ENCODE results near the gene PNCK. TPM values are rescaled to one million over a fixed set of nuclear protein-coding genes. Genes with fewer than 3 reads are reported as not detected.
"Not testable (repeated sequence)": the region's sequence is repeated elsewhere in the genome, so short reads cannot be mapped to it uniquely, and the experiment has no call there.

Gene PNCK
- total RNA-seq, 2 experiments from 2014 or later = 0.60 to 0.96 TPM

DNA sequence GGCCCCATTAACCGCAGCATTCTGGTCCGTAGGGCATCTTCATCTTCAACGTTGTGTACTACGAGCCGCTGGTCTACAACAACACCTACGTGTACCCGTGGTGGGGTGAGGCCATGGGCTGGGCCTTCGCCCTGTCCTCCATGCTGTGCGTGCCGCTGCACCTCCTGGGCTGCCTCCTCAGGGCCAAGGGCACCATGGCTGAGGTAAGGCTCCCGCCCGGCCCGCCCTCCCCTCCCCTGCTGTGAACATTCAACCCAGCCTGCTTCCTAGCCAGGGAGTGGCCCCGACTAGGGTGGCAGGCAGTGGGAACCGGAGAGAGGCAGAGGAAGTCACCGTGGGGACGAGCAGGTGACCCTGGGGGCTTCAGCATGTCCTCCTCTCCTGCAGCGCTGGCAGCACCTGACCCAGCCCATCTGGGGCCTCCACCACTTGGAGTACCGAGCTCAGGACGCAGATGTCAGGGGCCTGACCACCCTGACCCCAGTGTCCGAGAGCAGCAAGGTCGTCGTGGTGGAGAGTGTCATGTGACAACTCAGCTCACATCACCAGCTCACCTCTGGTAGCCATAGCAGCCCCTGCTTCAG, 21.2 kb upstream of the PNCK start:
- Mint-ChIP-seq H3K9me3 (no peaks in the 10 kb centered on the region), H3K4me3 (no peak overlapping the region), H3K27me3 (no peaks in the 10 kb centered on the region), H3K27ac (no peak overlapping the region), H3K36me3 (ENCODE audit: low read depth) (peaks cover 14% of the 10 kb centered on the region), H3K4me1 (no peaks in the 10 kb centered on the region)
- DNase-seq = no peak
- CTCF ChIA-PET = no interaction called here
- POLR2A ChIA-PET = no interaction called here

DNA sequence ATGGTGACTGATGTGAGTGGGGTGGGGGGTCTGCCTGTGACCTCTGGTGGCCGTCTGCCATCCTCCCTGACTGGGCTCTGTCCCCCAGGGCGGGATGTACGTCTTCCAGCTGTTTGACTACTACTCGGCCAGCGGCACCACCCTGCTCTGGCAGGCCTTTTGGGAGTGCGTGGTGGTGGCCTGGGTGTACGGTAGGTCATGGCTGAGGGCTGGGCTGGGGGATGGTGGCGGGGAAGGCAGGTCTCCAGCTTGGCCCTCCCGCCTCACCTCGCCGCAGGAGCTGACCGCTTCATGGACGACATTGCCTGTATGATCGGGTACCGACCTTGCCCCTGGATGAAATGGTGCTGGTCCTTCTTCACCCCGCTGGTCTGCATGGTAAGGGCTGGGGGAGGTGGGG, 20.6 kb upstream of the PNCK start:
- not testable (repeated sequence) for H3K27ac Mint-ChIP-seq, H3K4me3 Mint-ChIP-seq
- peaks cover 14% of the 10 kb centered on the region for H3K36me3 Mint-ChIP-seq (ENCODE audit: low read depth)

DNA sequence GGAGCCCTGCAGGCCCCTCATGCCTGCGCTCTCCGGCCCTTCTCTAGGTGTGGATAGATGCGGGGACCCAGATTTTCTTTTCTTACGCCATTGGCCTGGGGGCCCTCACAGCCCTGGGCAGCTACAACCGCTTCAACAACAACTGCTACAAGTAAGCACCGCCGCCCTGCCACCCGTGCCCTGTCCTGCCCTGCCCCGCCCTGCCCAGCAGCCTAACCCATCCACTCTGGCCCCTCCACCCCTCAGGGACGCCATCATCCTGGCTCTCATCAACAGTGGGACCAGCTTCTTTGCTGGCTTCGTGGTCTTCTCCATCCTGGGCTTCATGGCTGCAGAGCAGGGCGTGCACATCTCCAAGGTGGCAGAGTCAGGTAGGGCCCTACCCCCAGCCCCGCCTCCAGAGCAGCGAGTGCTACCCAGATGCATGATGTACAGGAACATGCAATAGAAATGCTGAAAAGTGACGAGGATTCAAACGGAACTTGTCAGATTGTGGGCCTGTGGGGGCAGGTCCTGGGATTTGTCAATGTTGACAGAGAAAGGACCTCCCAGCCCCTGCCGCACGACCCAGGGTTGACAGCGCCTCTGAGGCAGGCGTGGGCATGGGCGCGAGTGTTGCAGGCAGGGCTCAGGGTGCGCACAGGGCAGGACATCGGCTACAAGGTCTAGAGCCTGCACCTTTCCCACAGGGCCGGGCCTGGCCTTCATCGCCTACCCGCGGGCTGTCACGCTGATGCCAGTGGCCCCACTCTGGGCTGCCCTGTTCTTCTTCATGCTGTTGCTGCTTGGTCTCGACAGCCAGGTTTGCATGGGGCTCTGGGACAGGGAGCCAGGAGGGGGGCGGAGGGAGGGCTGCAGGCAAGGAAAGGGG, 19.8 kb upstream of the PNCK start:
- H3K27me3 Mint-ChIP-seq = no peaks in the 10 kb centered on the region
- DNase-seq = no peak
- H3K9me3 Mint-ChIP-seq = no peaks in the 10 kb centered on the region
- ChIA-PET CTCF (no interaction called here), POLR2A (no interaction called here)
- peaks cover 10% of the 10 kb centered on the region for H3K36me3 Mint-ChIP-seq (ENCODE audit: low read depth)
- no peak overlapping the region for H3K4me3 Mint-ChIP-seq
- H3K4me1 Mint-ChIP-seq = no peaks in the 10 kb centered on the region
- H3K27ac Mint-ChIP-seq = no peak overlapping the region

More for the DNA sequence above, 20.6 kb upstream of the PNCK start:
- CTCF ChIA-PET, H3K9me3 Mint-ChIP-seq, H3K4me1 Mint-ChIP-seq, DNase-seq, POLR2A ChIA-PET, H3K27me3 Mint-ChIP-seq: not testable (repeated sequence)

DNA sequence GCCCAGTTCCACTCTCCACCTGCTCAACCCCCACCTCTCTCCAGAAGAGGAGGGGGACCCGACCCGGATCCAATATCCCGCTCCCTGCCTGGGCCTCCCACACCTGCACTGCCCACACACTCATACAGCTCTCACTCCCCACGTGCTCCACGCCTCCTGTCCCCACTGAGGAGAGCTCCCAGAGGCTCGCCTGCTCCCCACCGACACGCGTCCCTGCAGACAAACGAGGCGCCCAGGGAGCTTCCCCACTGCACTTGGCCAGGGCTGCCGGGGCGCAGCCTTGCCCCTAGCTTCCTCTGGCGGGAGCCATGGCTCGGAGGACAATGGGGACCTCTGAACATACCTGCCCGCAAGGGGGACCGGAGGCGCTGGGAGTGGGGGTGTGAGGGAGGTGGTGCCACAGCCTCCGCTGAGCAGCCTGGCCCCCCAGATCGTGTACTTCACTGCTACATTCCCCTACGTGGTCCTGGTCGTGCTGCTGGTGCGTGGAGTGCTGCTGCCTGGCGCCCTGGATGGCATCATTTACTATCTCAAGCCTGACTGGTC, 19.1 kb upstream of the PNCK start:
- Mint-ChIP-seq H3K4me1 (no peaks in the 10 kb centered on the region), H3K9me3 (no peaks in the 10 kb centered on the region), H3K27me3 (no peaks in the 10 kb centered on the region), H3K36me3 (ENCODE audit: low read depth) (peaks cover 9% of the 10 kb centered on the region), H3K4me3 (no peak overlapping the region), H3K27ac (no peak overlapping the region)
- ChIA-PET POLR2A (no interaction called here), CTCF (no interaction called here)
- no peak for DNase-seq

DNA sequence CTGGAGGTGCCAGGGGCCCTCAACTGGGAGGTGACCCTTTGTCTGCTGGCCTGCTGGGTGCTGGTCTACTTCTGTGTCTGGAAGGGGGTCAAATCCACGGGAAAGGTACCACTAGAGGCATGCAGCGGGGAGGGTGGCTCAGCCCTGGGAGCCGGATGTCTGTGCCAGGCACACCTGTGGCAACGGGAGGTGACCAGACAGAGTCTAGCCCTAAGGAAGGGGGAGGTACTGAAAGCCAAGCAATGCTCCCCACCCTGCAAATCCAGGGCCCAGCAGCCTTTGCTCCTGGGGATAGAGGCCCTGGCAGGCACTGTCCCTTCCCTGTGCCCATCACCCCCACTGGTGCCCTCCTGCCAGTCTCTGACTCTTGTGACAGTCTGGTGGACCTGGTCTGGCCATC, 18.4 kb upstream of the PNCK start:
- ChIA-PET POLR2A (no interaction called here), CTCF (no interaction called here)
- DNase-seq = no peak
- Mint-ChIP-seq H3K36me3 (ENCODE audit: low read depth) (peaks cover 2% of the 10 kb centered on the region), H3K9me3 (no peaks in the 10 kb centered on the region), H3K4me3 (no peak overlapping the region), H3K27ac (no peak overlapping the region), H3K27me3 (no peaks in the 10 kb centered on the region), H3K4me1 (no peaks in the 10 kb centered on the region)

DNA sequence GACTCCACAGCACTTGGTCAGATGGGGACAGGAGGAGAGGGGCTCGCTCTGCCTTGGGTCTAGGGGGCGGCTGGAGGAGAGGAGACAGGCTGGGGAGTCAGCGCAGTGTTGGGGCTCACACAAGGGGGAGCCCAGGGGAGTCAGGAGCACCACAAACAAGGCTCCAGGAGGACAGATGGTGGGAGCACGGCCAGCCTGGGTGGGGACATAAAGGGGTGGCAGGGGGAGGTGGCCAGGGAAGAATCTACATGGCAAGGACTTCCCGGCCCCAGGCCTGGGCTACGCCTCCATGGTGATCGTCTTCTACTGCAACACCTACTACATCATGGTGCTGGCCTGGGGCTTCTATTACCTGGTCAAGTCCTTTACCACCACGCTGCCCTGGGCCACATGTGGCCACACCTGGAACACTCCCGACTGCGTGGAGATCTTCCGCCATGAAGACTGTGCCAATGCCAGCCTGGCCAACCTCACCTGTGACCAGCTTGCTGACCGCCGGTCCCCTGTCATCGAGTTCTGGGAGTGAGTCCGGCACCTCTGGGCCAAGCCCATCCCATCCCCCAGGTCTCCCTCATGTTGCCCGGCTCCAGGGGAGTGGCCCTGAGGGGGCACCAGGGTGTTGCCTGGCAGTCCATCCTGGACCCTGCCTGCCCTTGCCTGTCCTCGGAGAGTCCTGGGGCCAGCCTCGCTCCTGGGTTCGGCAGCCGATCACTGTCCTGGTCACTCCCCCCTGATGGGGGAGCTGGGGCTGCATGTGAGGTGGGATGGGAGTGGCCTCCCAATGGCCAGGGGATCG, 17.6 kb upstream of the PNCK start:
- H3K36me3 Mint-ChIP-seq (ENCODE audit: low read depth); POLR2A ChIA-PET; CTCF ChIA-PET; H3K4me3 Mint-ChIP-seq; H3K4me1 Mint-ChIP-seq; H3K27ac Mint-ChIP-seq; DNase-seq; H3K27me3 Mint-ChIP-seq; H3K9me3 Mint-ChIP-seq: not testable (repeated sequence)

DNA sequence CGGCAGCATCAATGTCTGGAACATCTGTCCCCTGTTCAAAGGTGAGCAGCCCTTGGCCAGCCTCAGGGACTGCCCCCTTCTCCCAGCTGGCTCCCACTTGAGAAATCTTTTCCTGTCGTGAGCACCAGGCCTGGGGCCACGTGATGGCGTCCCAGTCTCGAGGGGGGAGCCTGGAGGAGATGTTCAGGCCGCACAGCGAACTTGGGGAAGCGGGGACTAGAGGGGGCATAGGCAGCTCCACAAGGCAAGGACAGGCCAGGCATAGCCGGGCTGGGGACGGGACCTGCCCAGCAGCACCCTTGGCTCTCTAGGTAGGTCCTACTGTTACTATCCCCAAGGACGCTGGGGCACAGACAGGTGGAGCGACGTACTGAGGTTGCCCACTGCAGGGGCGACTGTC, 16.9 kb upstream of the PNCK start:
- CTCF ChIA-PET = no interaction called here

DNA sequence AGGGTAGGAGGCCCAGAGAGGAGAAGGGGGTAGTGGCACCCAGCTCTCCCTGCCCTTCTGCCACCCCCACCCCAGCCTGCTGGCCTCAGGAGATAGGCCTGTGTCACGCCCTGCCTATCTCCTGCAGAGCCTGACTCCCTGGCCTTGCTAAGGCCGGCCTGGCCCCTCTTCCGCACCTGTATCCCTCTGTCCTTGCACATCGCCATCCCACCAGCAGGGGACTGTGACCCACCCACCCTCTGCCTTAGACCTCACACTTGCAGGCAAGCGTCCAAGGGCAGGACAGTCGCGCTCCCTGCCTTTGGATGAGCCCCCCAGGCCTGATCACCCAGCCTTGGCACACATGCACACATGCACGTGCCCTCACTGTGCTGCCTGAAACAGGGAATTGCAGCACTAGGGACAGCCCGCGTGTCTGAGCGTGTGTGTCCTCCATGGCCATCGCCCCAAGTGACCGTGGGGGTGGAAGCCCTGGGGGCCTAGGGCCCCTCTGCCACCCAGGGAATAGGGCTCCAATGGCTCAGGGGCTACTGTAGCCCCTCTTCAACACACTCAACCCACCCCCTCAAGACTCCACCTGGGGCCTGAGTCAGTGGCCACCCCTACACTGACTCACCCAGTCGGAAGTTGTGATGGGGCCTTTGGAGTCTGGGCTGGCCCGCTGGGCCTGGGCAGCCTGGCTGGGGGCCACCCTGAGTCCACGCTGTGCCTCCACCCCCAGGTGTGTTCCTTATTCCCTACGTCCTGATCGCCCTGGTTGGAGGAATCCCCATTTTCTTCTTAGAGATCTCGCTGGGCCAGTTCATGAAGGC, 16.2 kb upstream of the PNCK start:
- Mint-ChIP-seq H3K27ac (no peak overlapping the region), H3K4me1 (no peaks in the 10 kb centered on the region), H3K27me3 (peaks cover 6% of the 10 kb centered on the region), H3K9me3 (no peaks in the 10 kb centered on the region), H3K4me3 (no peak overlapping the region), H3K36me3 (ENCODE audit: low read depth) (no peaks in the 10 kb centered on the region)
- CTCF ChIA-PET = no interaction called here
- no peak for DNase-seq
- POLR2A ChIA-PET = no interaction called here

More for the DNA sequence above, 16.9 kb upstream of the PNCK start:
- no peaks in the 10 kb centered on the region for H3K4me1 Mint-ChIP-seq
- no peak for DNase-seq
- POLR2A ChIA-PET = no interaction called here
- H3K27ac Mint-ChIP-seq = no peak overlapping the region
- no peaks in the 10 kb centered on the region for H3K36me3 Mint-ChIP-seq (ENCODE audit: low read depth)
- H3K27me3 Mint-ChIP-seq = peaks cover 6% of the 10 kb centered on the region
- no peaks in the 10 kb centered on the region for H3K9me3 Mint-ChIP-seq
- H3K4me3 Mint-ChIP-seq = no peak overlapping the region

DNA sequence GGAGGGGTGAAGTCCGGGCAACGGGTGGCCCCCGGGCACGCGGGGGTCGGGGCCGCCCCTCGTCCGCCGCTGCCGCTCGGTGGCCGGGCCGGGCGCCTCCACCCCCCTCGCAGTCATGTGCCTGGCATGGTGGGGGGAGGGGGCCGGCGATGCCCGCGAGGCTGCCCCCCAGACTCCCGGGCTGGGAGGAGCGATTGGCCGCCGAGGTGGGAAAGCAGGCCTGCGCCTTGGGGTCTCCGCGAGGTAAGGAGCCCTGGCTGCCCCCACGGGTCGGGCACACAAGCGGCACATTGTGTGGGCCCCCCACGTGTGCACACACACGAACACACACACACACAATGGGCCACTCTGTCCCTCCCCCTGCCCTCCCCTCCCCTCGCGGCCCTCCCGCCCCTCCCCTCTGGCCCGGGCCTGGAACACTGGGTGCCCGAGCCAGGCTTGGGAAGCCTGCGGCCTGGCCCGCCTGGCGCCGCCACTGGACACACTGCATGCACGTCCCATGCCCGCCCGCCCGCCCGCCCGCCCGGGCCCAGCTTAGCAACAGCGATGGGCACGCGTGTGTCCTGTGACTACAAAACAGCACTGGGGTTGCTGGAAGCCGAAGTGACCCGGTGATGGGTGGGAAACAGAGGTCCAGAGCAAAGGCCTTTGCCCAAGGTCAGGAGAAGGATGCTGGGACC, 15.4 kb upstream of the PNCK start:
- Mint-ChIP-seq H3K4me1 (no peaks in the 10 kb centered on the region), H3K27me3 (peaks cover 6% of the 10 kb centered on the region), H3K27ac (no peak overlapping the region), H3K4me3 (no peak overlapping the region), H3K9me3 (no peaks in the 10 kb centered on the region), H3K36me3 (ENCODE audit: low read depth) (no peaks in the 10 kb centered on the region)
- POLR2A ChIA-PET = no interaction called here
- no peak for DNase-seq
- CTCF ChIA-PET = no interaction called here

DNA sequence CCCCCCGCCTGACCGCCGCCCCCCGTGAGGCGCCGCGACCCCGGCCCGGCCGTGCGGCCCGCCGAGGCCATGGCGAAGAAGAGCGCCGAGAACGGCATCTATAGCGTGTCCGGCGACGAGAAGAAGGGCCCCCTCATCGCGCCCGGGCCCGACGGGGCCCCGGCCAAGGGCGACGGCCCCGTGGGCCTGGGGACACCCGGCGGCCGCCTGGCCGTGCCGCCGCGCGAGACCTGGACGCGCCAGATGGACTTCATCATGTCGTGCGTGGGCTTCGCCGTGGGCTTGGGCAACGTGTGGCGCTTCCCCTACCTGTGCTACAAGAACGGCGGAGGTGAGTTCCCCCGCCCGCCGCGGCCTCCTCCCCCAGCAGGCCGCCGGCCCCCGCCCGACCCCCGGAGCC, 14.9 kb upstream of the PNCK start:
- Mint-ChIP-seq H3K27ac (no peak overlapping the region), H3K9me3 (no peaks in the 10 kb centered on the region), H3K36me3 (ENCODE audit: low read depth) (no peaks in the 10 kb centered on the region), H3K4me1 (no peaks in the 10 kb centered on the region), H3K27me3 (peaks cover 9% of the 10 kb centered on the region), H3K4me3 (no peak overlapping the region)
- ChIA-PET CTCF (no interaction called here), POLR2A (no interaction called here)
- no peak for DNase-seq

DNA sequence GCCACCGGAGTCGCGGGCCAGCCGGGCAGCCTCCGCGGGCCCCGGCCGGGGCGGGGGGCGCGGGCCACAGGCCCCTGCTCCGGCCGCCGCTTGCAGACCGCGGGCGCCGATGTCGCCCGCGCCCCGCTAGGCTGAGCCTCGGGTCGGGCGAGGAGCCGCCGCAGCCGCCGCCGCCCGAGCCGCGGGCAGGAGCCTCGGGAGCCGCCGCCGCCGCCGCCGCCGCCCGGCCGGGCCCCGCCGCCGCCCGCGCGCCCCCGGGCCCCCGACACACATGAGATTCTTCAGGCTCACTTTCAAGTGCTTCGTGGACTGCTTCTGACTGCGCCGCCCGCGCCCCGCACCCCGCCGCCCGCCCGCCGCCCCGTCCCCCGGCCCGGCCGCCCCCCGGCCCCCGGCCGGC, 14.5 kb upstream of the PNCK start:
- POLR2A ChIA-PET = no interaction called here
- Mint-ChIP-seq H3K9me3 (no peaks in the 10 kb centered on the region), H3K27ac (no peak overlapping the region), H3K4me3 (no peak overlapping the region), H3K4me1 (no peaks in the 10 kb centered on the region), H3K36me3 (ENCODE audit: low read depth) (no peaks in the 10 kb centered on the region), H3K27me3 (peaks cover 9% of the 10 kb centered on the region)
- no peak for DNase-seq
- CTCF ChIA-PET = no interaction called here

DNA sequence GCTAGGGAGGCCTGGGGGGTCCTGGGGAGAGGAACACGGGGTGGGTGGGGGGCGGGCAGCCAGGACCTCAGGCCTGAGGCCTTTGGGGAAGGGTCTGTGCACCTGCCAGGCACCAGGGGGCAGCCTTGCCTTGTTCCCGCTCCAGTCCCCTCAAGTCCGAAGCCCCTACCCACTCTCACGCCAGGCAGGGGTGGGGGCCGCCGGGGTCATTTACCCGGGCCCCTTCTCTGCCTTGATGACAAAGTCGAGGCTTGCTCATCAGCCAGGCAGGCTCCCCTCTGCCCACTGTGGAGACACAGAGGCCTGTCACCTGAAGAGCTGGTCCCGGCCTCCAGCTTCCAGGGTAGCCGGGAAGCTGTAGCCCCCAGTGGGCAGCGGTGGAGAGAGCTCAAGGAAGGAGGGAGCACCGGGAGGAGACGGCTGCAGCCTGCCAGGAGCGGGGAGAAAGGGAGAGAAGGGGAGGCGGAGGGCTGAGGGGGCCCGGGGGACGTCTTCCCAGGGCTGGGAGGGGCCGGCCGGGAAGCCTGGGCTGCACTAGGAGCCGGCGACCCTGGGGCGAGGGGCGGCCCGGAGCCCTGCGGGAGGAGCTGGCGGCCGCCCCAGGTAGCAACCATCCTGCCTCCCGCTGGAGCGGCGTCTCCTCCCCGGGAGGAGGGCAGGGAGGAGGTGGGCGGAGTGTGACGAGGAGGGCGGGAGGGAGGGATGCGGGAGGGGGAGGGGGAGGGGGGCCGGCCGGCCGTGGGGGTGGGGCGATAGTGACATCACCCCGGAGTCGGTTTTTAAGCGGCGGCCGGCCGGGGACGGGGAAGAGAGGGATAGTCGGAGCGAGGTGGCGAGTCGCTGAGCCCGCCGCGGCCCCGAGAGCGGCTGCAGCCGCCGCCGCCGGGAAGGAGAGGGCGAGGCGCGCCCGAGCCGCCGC, 13.8 kb upstream of the PNCK start, which contains the start of gene SLC6A8:
Gene SLC6A8, plus strand, starts transcription at position 806 of the 919 bp plus-strand sequence. CDS start 649 bp downstream, outside the sequence.
- Mint-ChIP-seq H3K9me3 (no peaks in the 10 kb centered on the region), H3K27me3 (peaks cover 9% of the 10 kb centered on the region), H3K4me1 (no peaks in the 10 kb centered on the region), H3K36me3 (ENCODE audit: low read depth) (no peaks in the 10 kb centered on the region), H3K27ac (no peak within 1 kb of the TSS), H3K4me3 (peak within 1 kb of the TSS; percentile 58)
- ChIA-PET CTCF (interaction anchor here (1.0 kb wide), 1 partner anchor 18 kb away, joined by 4 read pairs; no protein-coding TSS in a partner anchor), POLR2A (no interaction called here)
- DNase-seq = peak; percentile 39

Data from activated CD4-positive, alpha-beta memory T cell treated with anti-CD3 and anti-CD28 coated beads, Interleukin-2, amount 10 ng/mL, durations not matched to agents 7 days and 5 days (primary cell).